Neural cell (in vitro differentiated cells): Measurements from ENCODE around the gene SYT13.

ENCODE experiments used
- CTCF ChIP-seq: fragments of 450-650 bp; IDR thresholded peaks from 2 replicates; pipeline ENCODE4 v1.5.1; 2014; ENCODE audit warnings: antibody characterized with exemption, mild to moderate bottlenecking, moderate library complexity; ENCODE audit not compliant: poor library complexity, severe bottlenecking
- EP300 ChIP-seq: fragments of 450-650 bp; conservative IDR thresholded peaks from 2 replicates; pipeline ENCODE4 v1.6.1; 2014; ENCODE audit warnings: antibody characterized with exemption, mild to moderate bottlenecking, moderate library complexity; ENCODE audit not compliant: poor library complexity, severe bottlenecking
- EZH2 ChIP-seq: fragments of 200-600, 300-800 bp; shearing (Covaris generic), sonication (generic); IDR thresholded peaks from 2 replicates; pipeline ENCODE4 v1.6.1; 2014; ENCODE audit warnings: antibody characterized with exemption, low read length, borderline replicate concordance, mild to moderate bottlenecking; ENCODE audit not compliant: insufficient read depth, poor library complexity, severe bottlenecking
- MXI1 ChIP-seq: fragments of 450-650 bp; conservative IDR thresholded peaks from 2 replicates; pipeline ENCODE4 v1.6.1; 2014; ENCODE audit warnings: antibody characterized with exemption, mild to moderate bottlenecking; ENCODE audit not compliant: poor library complexity, severe bottlenecking
- POLR2AphosphoS5 ChIP-seq: IDR thresholded peaks from 2 replicates; pipeline ENCODE4 v1.6.1; 2012
- RAD21 ChIP-seq: fragments of 450-650 bp; conservative IDR thresholded peaks from 2 replicates; pipeline ENCODE4 v1.6.1; 2014; ENCODE audit warnings: antibody characterized with exemption, mild to moderate bottlenecking, moderate library complexity
- REST ChIP-seq: IDR thresholded peaks from 2 replicates; pipeline ENCODE4 v1.6.1; 2012; ENCODE audit warnings: borderline replicate concordance
- SMC3 ChIP-seq: fragments of 450-650 bp; conservative IDR thresholded peaks from 2 replicates; pipeline ENCODE4 v1.6.1; 2014; ENCODE audit warnings: antibody characterized with exemption, mild to moderate bottlenecking, moderate library complexity; ENCODE audit not compliant: poor library complexity
- TAF1 ChIP-seq: IDR thresholded peaks from 2 replicates; pipeline ENCODE4 v1.6.1; 2012; ENCODE audit warnings: low read depth

- TF ChIP-seq CTCF (no peak), REST (no peak), EP300 (no peak), POLR2AphosphoS5 (no peak), SMC3 (no peak), EZH2 (no peak), RAD21 (no peak), TAF1 (no peak), MXI1 (no peak)
These were observed 32.1 kb downstream of the SYT13 start for GRCh38 chr11:45254070-45254469.
